ENCODE results near the gene RRP36.
"Not testable (repeated sequence)": the region's sequence is repeated elsewhere in the genome, so short reads cannot be mapped to it uniquely, and the experiment has no call there.

Gene RRP36
- 24.7 to 72.7 (median 43.1) reads per million in 17 experiments for total RNA-seq

GRCh38 chr6:43021270-43022047 lies at the start of gene RRP36:
Gene RRP36 (plus strand): TSS chr6:43021623. CDS start chr6:43021655, 32 bp downstream.
- DNase-seq, result peak; percentile 81 to 92 (median 86)

DNA sequence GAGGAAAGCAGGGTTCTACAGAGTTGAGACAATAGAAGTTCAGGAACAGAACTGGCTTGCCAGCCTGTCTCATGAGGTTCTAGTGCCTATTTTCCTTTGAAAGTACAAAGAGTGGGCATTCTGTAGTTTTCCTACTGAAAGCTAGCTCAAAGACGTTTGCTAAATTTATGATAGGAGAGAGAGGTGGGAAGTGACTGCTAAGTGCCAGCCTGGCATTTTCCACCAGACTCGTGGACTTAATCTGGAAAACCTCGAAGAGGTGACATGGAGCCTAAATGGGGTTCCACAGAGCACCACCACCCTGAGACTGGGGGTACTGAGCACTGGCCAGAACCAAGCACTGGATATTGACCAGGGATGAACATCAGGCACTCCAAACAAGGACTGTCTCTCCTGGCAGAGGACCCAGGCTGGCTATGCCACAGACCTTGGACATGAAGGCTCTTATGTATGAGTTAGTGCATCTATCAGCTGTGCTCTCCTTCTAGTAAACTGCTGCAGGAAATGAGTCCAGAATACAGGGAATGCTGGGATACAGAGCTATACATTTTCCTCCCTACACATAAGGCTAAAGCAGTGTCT lies 49.6 kb upstream of the RRP36 start:
- no peak for DNase-seq

DNA sequence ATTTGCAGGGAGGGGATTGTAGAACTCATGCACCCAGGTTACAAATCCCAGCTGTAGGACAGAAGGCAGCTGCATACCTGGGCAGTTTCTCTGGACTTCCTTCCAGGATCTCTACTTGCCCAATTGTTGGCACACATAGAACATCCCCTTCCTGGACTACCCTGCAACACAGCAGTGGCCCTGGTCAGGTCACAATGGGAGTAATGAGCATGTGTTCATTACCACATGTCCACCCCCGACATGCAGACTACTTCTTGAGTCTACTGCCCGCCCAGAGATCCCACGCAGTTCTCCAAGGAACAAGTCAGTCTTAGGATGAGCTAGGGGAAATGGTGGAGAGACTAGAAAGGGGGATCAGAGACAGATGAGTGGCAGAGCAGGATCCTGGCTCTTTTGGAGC lies 47.5 kb upstream of the RRP36 start:
- DNase-seq, result peak; percentile 59 to 79 (median 76)

GRCh38 chr6:42974919-42975505 lies 46.4 kb upstream of the RRP36 start:
- DNase-seq, result no peak

DNA sequence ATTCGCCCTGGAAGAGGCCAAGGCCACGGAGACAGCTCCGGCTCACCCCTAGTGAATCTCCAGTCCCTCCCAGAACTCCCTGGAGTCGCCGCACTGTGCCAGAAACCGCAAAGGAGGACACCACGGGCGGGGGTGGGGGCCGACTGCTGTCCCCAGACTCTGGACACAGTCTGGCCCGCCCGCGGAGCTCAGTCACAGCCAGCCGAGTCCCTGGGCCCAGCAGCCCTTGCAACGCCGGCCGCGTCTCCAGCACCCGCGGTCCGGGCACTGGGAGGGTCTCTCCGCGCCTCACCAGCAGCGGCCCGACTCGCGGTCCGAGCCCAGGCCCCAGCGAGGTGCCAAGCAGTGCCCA lies 43.0 kb upstream of the RRP36 start:
- DNase-seq, result peak; percentile 32 to 62 (median 42)

DNA sequence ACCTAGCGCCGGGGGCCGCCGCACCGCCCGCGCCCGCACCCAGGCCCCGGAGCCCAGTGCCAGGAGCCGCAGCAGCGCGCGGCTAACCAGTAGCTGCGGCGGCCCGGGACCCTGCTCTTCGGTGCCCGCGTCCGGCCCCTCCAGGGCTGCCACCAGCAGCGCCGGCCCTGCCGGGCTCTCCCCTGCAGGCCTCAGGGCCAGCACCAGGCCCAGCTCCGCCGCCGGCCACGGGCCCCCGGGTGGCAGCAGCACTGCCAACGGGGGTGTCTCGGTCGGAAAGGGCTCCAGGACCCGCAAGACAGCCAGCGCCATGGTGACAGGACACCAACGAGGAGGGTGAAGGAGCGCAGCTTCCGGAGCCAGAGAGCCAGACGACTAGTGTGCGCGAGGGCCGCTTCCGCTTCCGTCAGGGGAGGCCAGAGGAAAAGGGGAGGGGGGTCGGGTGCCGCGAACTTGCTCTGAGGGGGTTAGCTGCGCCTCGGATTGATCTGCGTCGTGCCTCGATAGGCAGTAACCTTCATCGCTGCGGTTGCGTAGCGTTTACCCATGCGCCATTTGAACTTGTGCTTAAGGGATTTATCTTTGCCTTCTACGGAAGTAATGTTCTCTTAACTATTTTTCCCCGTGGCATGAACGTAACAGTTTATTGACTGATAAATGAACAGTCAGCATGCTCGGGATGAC lies 42.4 kb upstream of the RRP36 start, which contains the start of gene PEX6:
TSS of gene PEX6 (minus strand) at position 343 of the 684 bp plus-strand sequence. CDS start at position 312, 31 bp downstream.
- peak; percentile 83 to 96 (median 92) for DNase-seq

- DNase-seq, result no peak
Measured at GRCh38 chr6:42979523-42980177, 41.8 kb upstream of the RRP36 start.

DNA sequence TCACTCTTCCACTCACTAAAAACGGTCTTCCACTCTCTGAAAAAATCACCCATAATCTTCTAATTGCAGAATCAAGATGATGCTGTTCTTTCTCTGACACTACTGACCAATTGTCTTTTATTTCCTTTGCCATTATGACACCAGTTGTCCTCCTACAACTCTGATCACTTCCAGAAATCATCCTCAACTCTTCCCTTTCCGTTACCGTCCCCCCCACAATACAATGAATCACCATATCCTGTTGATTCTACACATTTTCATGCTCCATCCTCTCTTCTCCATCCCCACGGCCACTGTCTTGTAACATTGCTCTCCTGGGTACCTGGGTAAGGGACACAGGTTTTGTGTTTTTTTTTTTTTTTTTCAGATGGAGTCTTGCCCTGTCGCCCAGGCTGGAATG lies 39.6 kb upstream of the RRP36 start:
- DNase-seq, result peak in 1 of 4 experiments; percentile 15

DNA sequence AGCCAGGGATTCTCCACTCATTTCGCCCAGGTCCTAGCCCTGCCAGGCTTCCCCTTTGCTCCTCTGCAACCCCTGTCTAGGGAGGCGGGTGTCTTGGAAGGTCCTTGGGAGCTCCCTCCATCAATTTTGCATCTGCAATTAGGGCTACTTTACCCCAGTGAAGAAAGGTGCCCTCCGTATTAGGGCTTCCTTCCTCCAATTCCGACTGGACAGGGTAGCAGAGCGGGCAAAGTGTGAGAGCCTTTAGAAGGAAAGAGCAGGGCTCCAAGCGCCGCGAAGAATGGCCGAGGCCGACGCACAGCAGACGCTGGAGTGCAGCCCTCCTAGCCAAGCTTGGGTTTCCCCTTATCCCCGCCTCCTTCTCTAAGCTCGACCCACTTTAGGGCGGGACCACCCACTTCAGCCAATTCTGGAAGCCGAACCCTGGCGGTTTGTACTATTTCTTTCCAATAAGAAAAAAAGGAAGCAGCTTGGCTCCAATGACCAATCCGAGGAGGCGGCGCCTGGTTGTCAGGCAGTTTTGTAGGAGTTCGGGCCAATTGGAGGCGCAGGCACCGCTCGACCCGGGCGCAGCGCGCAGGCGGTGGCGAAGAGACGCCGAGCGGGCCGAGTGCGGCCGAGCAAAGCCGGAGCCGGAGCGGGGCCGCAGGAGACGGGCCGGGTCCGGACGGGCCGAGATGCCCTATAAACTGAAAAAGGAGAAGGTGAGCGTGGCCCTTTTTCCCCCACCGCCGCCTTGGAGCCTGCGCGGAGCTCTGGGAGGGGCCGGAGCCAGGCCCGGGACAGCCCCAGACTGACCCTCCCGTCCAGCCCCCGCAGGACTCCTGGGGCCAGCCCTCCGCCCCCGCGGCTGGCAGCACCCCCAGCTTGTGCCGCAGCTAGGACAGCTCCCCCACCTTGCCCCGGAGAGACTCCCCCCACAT lies 37.2 kb upstream of the RRP36 start, which contains the start of gene PPP2R5D:
TSS of gene PPP2R5D (plus strand) at position 570 of the 923 bp plus-strand sequence. CDS start at position 678, 108 bp downstream.
- peak; percentile 97 to 99 (median 98) for DNase-seq

GRCh38 chr6:42984924-42985475 lies 36.4 kb upstream of the RRP36 start:
- DNase-seq, result peak in 1 of 4 experiments; percentile 29

DNA sequence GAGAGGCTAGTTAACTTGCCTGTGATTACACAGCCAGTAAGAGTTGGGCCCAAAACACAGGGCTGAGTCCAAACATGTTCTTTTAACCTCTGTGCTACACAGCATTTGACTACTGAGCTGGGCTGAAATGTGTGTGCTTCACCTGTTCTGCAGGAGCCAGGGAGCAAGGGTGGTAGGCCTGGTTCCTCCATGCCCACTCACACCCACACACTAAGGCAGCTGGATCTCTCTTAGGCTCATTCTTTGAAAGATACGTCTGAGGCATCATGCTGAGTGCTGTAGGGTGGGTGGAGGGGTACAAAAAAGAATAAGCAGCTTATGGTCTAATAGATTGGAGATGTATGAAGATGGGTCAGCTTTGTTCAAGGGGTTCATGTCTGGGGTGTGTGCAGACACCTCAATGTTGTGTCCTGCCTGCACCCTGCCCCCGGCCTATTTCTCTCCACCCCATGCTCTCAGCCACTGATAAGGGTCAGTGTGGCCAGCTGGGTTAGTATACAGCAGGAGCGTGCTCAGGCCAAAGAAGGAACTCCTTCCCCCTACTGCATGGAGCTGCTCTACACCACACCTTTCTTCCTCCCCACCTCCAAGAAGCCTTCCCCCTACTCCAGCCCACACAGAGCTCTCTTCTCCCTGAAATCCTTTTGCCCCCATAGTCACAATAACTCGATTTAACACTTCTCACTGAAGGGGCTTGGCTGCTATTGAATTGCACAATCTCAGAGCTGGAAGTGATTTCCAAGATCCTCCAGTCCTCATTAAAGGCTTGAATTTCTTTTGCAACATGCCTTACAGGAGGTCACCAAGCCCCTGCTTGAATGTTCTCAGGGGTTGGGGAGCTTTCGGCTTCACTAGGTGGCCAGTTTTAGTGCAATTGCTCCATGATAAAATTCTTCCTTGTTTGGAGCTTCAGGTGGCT lies 33.6 kb upstream of the RRP36 start:
- no peak for DNase-seq

DNA sequence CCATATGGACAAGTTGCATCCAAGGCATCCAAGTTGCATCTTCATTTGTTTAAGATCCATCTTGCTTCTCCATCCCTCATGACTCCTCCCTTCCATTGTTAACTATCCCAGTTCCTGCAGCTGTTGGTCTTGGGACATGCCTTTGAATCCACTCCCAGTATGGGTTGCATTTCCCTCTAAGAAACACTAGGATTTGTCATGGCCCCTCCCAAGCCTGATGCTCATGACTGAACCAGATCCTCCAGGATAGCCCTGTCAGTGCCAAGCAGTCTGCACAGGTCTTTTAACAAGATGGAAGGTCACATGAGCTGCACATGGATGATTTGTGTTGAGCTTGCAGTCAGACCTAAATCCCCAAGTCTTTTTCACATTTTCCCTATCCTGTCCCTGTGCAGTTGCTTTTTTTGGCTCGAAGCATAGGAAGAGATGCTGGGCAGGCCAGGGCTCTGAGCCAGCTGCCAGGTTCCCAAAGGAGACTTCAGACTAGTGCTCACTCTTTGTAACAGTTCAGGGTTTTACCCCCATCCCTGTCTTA lies 32.9 kb upstream of the RRP36 start:
- no peak for DNase-seq

GRCh38 chr6:42989923-42990322 lies 31.5 kb upstream of the RRP36 start:
- no peak for DNase-seq

GRCh38 chr6:42993445-42993844 lies 28.0 kb upstream of the RRP36 start:
- DNase-seq, result no peak

GRCh38 chr6:42996513-42996912 lies 24.9 kb upstream of the RRP36 start:
- DNase-seq, result no peak

GRCh38 chr6:42998205-42998604 lies 23.2 kb upstream of the RRP36 start:
- DNase-seq, result not testable (repeated sequence)

DNA sequence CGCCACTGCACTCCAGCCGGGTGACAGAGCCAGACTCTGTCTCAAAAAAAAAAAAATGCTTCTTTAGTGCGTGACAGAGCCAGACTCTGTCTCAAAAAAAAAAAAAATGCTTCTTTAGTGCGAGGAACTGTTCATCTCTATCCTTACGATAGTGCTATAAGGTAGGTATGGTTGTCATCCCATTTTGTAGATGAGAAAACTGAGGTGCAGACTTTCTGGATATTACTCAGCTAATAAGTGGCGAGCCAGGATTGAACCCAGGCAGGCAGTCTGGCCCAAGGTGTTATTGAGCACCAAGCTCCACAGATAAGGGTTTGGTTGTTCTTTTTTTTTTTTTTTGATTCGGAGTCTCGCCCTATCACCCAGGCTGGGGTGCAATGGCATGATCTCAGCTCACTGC lies 19.6 kb upstream of the RRP36 start:
- DNase-seq, result no peak

DNA sequence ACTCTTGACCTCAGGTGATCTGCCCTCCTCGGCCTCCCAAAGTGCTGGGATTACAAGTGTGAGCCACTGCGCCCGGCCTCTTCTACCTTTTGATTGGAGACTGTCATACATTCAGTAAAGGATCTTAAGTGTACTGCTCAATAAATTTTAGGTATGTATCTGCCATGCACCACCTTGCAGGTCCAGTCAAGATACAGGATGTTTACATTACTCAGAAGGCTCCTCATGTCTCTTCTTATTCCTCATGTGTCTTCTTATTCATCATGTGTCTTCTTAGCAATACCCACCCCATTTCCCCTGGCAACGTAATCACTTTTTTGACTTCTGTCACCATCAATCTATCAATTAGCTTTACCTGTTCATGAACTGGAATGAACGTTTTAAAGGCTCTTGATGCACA lies 15.6 kb upstream of the RRP36 start:
- no peak for DNase-seq

DNA sequence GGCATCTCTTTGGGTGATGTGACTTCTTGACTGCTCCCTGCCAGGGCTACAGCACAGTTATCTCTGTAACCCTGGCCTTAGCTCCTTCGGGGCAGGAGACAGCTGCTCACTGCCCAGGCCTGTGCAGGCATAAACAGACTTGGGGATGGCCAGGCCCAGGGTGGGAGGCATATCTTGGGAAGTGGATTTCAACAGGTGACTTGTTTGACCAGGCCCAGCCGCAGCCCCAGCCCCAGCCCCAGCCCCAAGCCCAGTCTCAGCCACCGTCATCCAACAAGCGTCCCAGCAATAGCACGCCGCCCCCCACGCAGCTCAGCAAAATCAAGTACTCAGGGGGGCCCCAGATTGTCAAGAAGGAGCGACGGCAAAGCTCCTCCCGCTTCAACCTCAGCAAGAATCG lies 15.2 kb upstream of the RRP36 start:
- no peak for DNase-seq

DNA sequence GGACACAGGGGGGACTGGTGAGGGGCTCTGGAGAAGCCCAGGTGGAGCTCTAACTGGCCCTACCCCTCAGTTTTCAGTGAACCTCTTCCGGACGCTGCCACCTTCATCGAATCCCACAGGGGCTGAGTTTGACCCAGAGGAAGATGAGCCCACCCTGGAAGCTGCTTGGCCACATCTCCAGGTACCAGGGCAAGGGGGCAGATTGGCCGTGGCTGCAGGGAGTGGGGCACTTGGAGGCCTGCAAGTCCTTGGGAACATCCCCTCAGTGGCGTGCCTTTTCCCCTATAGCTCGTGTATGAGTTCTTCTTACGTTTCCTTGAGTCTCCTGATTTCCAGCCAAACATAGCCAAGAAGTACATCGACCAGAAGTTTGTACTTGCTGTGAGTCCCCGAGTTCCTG lies 14.3 kb upstream of the RRP36 start:
- DNase-seq, result no peak

Data from suppressor macrophage (primary cell).